Ectodermal cell (in vitro differentiated cells): ENCODE data around the gene TRABD2B.

Experiments used
- H3K27ac ChIP-seq: 2 replicates; pipeline ENCODE4 v1.7.0; 2013; ENCODE audit warnings: mild to moderate bottlenecking, low read depth, low read length; ENCODE audit not compliant: insufficient read depth, poor library complexity, severe bottlenecking
- H3K27me3 ChIP-seq: 2 replicates; pipeline ENCODE4 v1.7.0; 2013; ENCODE audit warnings: mild to moderate bottlenecking, low read length; ENCODE audit not compliant: insufficient read depth, control insufficient read depth, poor library complexity, severe bottlenecking
- H3K36me3 ChIP-seq: one replicate; pipeline ENCODE4 v1.7.0; 2013; ENCODE audit warnings: low read length; ENCODE audit not compliant: control insufficient read depth, insufficient read depth
- H3K4me1 ChIP-seq: one replicate; pipeline ENCODE4 v1.7.0; 2013; ENCODE audit warnings: low read length; ENCODE audit not compliant: control insufficient read depth, insufficient read depth
- H3K4me3 ChIP-seq: 2 replicates; pipeline ENCODE4 v1.7.0; 2013; ENCODE audit warnings: low read depth, low read length, control low read depth; ENCODE audit not compliant: insufficient read depth
- H3K9me3 ChIP-seq: 2 replicates; pipeline ENCODE4 v1.7.0; 2013; ENCODE audit warnings: mild to moderate bottlenecking, low read length, moderate library complexity; ENCODE audit not compliant: control insufficient read depth
- WGBS, 2 experiments: methylation state at CpG; one replicate each; pipeline ENCODE4 v1.1.7; 2013; ENCODE audit warnings: missing lambda C conversion rate in 2 of 2; 5-methylcytosine and 5-hydroxymethylcytosine counted together

The TRABD2B gene

GRCh38 chr1:47980501-47980900, 16.7 kb downstream of the TRABD2B start:
- Histone ChIP-seq H3K27ac (no peak overlapping the region), H3K9me3 (no peaks in the 10 kb centered on the region), H3K4me1 (no peaks in the 10 kb centered on the region), H3K4me3 (no peak overlapping the region), H3K27me3 (peaks cover 26% of the 10 kb centered on the region), H3K36me3 (no peaks in the 10 kb centered on the region)
- 93 to 97% methylated on average over 3 of the region's 3 CpGs for WGBS, 2 experiments

GRCh38 chr1:47979724-47980123, 17.5 kb downstream of the TRABD2B start:
- Histone ChIP-seq H3K36me3 (no peaks in the 10 kb centered on the region), H3K27ac (no peak overlapping the region), H3K27me3 (peaks cover 18% of the 10 kb centered on the region), H3K4me3 (no peak overlapping the region), H3K9me3 (no peaks in the 10 kb centered on the region), H3K4me1 (no peaks in the 10 kb centered on the region)
- WGBS, 2 experiments = 94 to 96% methylated on average over 3 of the region's 3 CpGs

- H3K9me3 ChIP-seq = no peaks in the 10 kb centered on the region
- no peaks in the 10 kb centered on the region for H3K36me3 ChIP-seq
- no peak overlapping the region for H3K27ac ChIP-seq
- peaks cover 6% of the 10 kb centered on the region for H3K27me3 ChIP-seq
- H3K4me1 ChIP-seq = no peaks in the 10 kb centered on the region
- WGBS, 2 experiments = 91 to 95% methylated on average over 12 of the region's 12 CpGs
- H3K4me3 ChIP-seq = no peak overlapping the region
These were observed 18.7 kb downstream of the TRABD2B start for GRCh38 chr1:47978486-47978885.

- H3K36me3 ChIP-seq = no peaks in the 10 kb centered on the region
- whole genome bisulfite sequencing, 2 experiments = 80 to 89% methylated on average over 1 to 2 of the region's 2 CpGs
- no peak overlapping the region for H3K4me3 ChIP-seq
- H3K4me1 ChIP-seq = no peaks in the 10 kb centered on the region
- H3K9me3 ChIP-seq = no peaks in the 10 kb centered on the region
- H3K27ac ChIP-seq = no peak overlapping the region
- no peaks in the 10 kb centered on the region for H3K27me3 ChIP-seq
These were observed 20.5 kb downstream of the TRABD2B start for GRCh38 chr1:47976728-47977127.

GRCh38 chr1:47976267-47976666, 20.9 kb downstream of the TRABD2B start:
- 91 to 99% methylated on average over 3 of the region's 3 CpGs for WGBS, 2 experiments
- Histone ChIP-seq H3K36me3 (no peaks in the 10 kb centered on the region), H3K4me3 (no peak overlapping the region), H3K9me3 (no peaks in the 10 kb centered on the region), H3K4me1 (no peaks in the 10 kb centered on the region), H3K27ac (no peak overlapping the region), H3K27me3 (no peaks in the 10 kb centered on the region)

GRCh38 chr1:47975302-47975921, 21.8 kb downstream of the TRABD2B start:
- WGBS, 2 experiments = 91 to 93% methylated on average over 3 of the region's 3 CpGs
- Histone ChIP-seq H3K36me3 (no peaks in the 10 kb centered on the region), H3K27me3 (no peaks in the 10 kb centered on the region), H3K4me1 (no peaks in the 10 kb centered on the region), H3K9me3 (no peaks in the 10 kb centered on the region), H3K27ac (no peak overlapping the region), H3K4me3 (no peak overlapping the region)

GRCh38 chr1:47972864-47973432, 24.2 kb downstream of the TRABD2B start:
- no peak overlapping the region for H3K27ac ChIP-seq
- no peaks in the 10 kb centered on the region for H3K27me3 ChIP-seq
- no peak overlapping the region for H3K4me3 ChIP-seq
- H3K36me3 ChIP-seq = no peaks in the 10 kb centered on the region
- WGBS, 2 experiments = 89 to 94% methylated on average over 4 of the region's 4 CpGs
- H3K4me1 ChIP-seq = no peaks in the 10 kb centered on the region
- H3K9me3 ChIP-seq = no peaks in the 10 kb centered on the region

GRCh38 chr1:47971385-47972160, 25.6 kb downstream of the TRABD2B start:
- Histone ChIP-seq H3K27me3 (no peaks in the 10 kb centered on the region), H3K27ac (no peak overlapping the region), H3K36me3 (no peaks in the 10 kb centered on the region), H3K4me1 (no peaks in the 10 kb centered on the region), H3K9me3 (no peaks in the 10 kb centered on the region), H3K4me3 (no peak overlapping the region)
- 92 to 94% methylated on average over 2 of the region's 2 CpGs for WGBS, 2 experiments

GRCh38 chr1:47970882-47971281, 26.3 kb downstream of the TRABD2B start:
- no peaks in the 10 kb centered on the region for H3K9me3 ChIP-seq
- 94% methylated on average over 3 of the region's 3 CpGs for WGBS, 2 experiments
- H3K27ac ChIP-seq = no peak overlapping the region
- H3K4me1 ChIP-seq = no peaks in the 10 kb centered on the region
- H3K36me3 ChIP-seq = no peaks in the 10 kb centered on the region
- H3K27me3 ChIP-seq = no peaks in the 10 kb centered on the region
- no peak overlapping the region for H3K4me3 ChIP-seq

GRCh38 chr1:47969478-47969877, 27.7 kb downstream of the TRABD2B start:
- Histone ChIP-seq H3K27ac (no peak overlapping the region), H3K9me3 (no peaks in the 10 kb centered on the region), H3K4me3 (no peak overlapping the region), H3K27me3 (no peaks in the 10 kb centered on the region), H3K4me1 (peaks cover 4% of the 10 kb centered on the region), H3K36me3 (no peaks in the 10 kb centered on the region)
- 95 to 96% methylated on average over 3 of the region's 3 CpGs for WGBS, 2 experiments
